Suppressor macrophage treated with lipopolysaccharide for 1 hour (primary cell): Measurements from ENCODE around the gene PPA2.

Source experiments
- DNase-seq, 3 donors: peaks; one replicate each; pipeline ENCODE4 v3.0.0-alpha.2; 2020 to 2022

The PPA2 gene

DNA sequence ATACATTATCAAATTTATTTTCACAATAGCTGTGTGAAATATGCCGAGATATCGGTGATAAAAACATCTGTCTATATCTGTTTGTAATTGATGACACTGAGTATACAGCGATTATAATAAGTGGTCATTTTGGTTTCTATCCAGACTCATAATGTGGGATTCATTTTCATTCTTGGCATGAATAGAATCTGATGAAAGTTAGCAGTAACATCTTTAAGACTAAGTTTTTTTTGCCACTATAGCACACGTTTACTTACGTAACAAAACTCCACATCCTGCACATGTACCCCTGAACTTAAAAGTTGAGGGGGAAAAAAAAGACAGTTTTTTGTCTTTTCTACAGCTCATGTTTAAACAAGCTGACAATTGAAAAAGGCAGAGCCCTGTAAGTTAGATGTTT is 86.4 kb downstream of the PPA2 start:
- no peak for DNase-seq

DNA sequence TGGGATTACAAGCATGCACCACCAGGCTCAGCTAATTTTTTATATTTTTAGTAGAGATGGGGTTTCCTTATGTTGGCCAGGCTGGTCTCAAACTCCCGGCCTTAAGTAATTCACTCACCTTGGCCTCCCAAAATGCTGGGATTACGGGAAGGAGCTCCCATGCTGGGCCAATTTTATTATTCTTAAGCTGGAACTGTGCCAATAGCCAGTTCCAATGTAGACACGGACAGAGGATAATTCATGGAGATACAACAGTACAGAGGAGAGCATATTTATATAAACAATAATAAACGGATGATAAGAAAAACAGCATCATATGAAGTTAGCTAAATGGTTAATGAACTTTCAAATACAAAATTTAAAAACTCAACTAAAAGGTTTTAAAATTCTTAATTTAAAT is 87.8 kb downstream of the PPA2 start:
- DNase-seq, result no peak

DNA sequence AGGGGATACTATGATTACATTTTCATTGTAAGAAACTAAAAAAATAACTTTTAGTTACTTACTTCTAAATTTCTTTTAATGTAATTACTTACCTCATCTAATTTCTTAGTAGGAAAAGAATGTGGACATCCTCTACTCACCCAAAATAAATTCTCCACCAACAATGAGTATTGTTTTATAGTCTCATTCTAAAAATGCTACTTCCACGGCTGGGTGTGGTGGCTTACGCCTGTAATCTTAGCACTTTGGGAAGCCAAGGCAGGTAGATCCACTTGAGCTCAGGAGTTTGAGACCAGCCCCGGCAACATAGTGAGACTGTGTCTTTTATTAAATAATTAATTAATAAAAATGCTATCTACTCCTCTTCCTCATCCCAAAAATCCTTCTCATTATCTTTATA is 99.8 kb downstream of the PPA2 start:
- DNase-seq, result no peak

DNA sequence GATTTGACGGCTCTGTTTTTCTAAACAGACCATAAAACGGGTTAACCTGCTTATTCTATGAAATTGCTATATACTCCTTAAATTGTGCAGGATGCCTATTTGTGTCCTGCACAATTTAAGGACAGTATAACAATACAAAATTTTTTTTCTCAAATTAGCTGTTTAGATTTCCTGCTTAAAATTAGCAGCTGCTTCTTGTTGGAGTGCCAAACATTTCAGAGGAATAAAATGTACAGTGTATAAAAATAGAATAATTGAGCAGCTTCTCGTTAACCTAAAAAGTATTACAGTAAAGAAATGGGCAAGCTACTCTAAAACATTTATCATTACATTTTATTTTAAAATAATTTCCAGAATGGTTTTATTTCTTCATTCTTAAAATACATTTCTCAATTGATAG is 100.5 kb downstream of the PPA2 start:
- DNase-seq, result no peak

DNA sequence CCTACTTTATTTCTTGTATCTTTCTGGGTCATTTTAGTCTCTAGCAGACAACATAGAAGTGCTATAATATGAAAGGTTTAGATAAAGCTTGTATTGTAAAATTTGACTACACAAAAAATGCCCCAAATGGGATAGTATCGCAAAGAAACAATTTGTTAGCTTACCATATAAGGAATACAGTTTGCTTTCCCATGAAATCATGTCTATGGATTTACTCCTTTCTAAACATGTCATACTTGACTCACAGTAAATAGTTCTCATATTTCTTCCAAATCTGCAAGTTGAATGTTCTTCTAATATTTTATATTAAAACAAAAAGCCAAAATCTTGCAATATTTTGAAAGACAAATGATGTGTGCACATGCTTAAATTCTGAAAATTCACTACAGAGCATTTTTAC is 103.9 kb downstream of the PPA2 start:
- no peak for DNase-seq

DNA sequence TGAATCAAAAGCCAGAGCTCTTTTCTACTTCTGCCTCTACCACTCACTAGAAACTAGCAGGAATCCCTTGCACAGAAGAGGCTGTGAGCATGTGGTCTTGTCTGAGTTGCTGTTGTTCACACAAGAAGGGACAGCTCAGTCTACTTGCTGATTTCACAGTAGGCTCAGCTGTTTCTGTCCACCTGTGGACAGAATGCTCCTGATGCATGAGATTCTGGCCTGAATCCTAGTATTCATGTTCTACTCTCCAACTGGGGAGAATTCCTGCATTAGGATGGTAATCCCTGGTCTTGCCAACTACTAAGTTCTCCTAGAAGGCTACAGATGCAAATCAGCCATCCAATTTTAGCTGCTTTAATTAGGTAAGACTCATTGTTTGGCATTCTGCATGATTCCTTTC is 112.8 kb downstream of the PPA2 start:
- DNase-seq, result no peak

DNA sequence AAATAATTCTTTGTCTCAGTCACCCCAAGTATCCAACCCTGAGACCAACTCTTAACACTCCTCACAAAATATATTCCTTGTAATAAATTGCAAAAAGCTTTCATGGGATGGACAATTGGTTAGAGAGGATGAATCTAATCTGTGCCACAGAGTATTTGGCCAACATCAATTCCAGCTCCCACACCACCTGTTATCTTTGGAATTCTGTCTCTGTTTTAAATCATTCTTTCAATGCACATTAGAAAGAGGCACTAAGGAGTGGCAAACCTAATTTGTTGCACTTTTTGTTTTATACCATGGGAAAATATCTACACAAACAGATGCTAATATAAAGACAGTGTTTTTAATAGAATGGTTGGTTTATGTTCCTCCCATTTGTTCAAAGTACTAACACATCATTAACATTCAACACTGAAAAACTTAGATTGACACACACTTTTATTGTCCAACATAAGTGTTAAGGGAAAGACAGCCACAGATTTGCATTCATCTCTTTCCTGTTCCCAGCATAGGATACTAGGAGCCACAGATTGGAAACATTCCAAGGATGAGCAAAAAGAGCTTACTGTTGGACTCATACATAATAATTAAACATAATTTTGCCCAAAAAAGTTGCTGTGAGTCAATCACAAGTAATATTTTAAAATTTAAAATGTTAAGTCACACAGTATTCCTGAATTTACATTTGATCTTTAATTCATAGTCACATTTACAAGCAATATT is 116.4 kb downstream of the PPA2 start:
- DNase-seq, result no peak

DNA sequence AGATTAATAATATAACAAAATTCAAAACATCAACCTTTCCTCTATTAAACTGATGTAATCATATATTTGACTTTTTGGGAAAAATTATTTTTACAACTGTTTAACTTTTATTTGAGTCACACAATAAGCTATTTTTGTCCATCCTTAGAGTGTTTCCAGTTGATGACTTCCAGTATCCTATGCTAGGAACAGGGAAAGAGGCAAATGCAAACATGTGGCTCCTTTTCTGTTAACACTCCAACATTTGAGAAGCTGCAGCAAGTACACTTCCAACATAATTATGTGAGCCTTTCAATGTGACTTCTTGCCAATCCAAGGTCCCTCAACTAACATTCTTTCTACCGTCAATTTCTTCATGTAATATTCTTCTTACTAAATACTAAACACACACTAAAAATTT is 117.7 kb downstream of the PPA2 start:
- no peak for DNase-seq

DNA sequence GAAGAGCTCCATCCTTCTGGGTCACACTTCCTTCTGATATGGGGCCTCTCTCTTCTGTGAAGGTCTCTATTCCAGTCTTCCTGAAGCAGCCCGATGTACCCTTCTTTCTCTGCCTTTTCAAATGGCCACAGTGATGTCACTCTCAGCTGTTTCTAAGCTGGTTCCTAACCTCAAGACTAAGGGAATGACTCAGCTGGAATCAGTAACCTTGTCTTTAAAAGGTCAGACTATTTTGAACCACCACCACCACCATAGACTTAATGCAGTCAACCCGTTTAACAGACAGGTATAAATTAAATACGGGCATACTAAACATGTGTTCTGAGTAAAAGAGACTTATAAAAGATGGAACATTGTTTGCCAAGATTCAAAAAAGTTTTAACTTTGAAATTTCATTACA is 121.0 kb downstream of the PPA2 start:
- DNase-seq, result peak; percentile 53 to 67 (median 62)

DNA sequence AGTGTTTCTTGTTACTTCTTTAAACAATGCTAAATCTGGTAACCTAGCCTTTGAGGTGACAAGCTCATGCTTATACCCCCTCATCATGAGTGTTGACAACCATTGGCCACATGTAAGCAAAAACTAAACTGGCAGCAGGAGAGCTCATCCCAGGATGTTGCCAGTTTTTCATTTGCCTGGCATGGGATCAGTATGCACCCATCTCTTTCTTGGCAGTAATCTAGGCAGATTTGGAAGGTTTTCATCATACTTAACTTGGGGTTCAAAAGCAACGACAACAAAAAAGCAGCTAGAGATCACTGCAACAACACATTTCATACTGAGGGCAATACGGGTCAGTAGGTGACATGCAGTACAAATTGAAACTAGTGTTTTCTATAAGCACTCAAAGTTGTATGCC is 122.0 kb downstream of the PPA2 start:
- no peak for DNase-seq

DNA sequence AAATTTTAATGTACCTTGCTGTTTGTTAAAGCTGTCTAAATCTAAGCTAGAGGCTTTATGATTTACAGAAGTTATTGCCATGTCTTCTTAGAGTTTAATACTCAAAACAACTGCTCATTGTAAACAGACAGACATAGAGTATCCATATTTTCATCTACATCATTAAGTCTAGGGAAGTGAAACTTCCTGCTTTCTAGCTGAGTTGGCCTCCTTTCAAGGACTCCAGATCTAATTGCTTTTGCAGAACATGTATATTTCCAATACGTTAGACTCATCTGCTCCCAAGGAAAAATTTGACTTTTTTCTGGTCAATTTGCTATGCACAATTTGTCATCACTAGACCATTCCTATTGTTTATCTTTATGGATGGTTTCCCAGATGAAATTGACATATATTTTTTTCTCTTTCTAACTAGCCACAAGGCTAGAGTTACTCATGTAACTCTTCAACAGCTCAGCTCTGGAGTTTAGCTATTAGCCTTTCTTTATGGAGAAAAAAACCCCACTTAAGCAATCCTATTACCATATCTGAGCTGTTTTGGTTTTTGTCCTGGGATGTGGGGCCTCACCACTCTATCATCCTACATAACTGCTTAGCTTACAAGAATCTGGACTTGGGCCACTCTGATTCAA is 122.9 kb downstream of the PPA2 start:
- DNase-seq, result peak; percentile 39 to 55 (median 55)

DNA sequence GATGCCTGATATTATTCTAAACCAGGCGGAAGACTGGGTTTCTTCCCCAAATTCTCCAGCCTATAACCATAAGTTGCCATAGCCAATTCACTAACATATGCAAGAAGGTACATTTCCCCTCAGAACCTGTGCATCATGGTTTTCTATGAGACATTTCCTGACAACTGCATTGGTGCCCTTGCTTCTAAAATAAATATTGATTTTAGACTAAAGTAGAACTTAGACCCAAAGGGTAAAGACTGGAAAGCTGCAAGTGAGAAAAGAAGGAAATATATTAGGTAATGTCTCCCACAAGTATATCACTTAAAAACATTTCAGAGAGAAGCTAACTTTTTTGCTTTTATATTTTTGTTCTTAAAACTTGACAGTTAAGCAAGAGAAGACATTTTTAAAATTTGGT is 125.1 kb downstream of the PPA2 start:
- DNase-seq, result no peak

DNA sequence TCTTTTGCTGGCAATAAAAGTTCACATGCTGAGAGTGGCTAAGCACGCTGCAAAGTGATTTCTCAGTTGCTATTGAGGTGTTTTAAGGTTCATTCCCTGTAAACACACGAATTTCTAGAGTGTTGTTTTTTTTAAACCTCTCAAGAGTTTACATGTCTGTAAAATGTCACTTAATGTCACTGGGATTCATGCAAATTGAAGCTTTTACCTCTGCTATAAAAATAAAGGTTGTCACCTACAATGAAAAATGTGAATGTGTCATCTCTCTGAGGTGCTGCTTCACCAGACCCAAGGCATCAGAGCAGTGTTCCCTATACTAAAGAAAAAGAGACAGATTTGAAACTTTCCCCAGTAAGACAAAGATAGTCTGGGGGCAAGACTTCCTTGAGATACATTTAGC is 127.0 kb downstream of the PPA2 start:
- DNase-seq, result no peak

DNA sequence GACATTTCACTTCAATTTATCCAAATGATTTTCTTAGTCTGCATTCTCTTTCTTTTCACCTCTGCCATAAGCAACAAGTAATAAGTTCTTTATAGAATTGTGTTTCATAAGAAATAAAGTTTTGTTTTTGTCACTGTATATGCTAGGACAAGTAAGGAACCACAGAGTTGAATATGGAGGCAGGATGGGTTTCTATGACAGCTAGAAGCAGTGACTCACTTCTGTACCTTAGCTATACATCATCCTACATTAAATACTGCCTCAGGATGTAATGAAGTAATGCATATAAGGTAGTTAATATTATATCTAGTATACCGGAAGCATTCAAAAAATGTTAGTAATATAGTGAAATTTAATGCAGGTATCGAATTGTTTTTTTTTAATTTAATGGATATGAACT is 128.0 kb downstream of the PPA2 start:
- no peak for DNase-seq

DNA sequence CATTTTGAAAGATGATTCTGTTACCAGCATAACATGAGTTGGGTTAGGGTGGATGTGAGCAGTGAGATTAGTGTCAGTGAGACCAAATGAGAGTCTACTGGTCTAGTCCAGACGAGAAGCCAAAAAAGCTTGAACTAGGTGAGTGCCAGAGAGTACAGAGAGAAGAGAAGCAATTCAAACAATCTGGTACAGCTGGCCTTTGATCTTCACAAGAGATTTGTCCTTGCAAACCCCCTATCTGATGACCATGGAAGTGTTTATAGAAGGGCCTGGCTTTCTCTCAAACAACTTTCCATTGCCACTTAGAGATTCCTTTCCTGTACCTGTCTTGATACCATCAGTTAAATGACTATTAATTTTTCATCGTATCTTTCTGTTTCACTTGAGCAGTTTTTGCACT is 128.5 kb downstream of the PPA2 start:
- no peak for DNase-seq

DNA sequence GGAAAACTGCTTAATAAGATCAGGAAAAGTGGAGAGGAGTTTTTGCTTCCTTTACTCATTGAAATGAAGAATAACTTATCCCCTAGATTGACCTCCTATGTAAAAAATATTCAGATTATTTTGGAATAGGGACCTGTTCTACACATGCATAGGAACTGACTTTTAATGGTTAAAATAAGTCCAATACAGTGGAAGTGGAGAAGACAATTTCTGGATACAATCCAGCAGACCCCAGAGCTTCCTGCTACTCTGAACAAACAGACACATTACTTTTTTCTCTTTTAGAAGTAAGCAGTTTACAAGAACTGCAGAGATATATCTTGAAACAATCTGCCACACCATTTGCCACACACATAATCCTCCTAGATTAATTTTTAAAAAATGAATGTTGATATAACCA is 129.7 kb downstream of the PPA2 start:
- no peak for DNase-seq

DNA sequence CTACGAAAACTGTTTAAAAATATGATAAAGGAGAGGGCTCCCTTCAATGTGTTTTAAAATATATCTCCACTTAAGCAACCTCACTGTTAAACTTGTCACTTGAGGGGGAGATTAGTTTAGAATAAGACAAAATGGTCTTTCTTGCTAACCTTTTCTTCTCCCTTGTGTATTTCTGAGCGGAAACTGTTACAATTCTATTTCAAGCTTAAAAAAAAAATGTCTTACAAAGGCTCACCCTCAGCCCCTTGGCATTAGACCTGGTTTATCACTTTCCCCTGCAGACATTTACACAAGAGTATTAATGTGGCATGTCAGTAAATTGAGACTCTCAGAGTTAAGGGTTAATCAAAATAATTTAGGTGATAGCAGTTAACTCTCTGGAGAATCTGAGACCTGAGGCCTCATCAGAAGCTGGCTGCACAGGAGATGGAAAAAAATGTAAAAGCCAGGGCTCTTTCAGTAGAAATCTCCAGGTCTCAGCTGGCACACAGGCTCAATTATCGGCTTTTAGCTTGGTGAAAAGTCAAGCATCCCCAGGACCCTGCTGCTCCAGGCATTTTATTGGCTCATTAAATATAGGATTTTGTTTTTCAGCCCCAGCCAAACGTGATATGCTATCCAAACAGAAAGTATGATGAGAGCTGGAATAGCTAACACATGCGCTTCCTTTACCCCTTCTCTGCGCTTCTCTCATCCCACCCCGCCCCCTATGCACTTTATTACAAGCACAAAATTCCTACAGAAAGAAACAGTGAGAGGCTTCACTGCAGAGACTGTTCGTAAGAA is 130.5 kb downstream of the PPA2 start:
- DNase-seq, result no peak

DNA sequence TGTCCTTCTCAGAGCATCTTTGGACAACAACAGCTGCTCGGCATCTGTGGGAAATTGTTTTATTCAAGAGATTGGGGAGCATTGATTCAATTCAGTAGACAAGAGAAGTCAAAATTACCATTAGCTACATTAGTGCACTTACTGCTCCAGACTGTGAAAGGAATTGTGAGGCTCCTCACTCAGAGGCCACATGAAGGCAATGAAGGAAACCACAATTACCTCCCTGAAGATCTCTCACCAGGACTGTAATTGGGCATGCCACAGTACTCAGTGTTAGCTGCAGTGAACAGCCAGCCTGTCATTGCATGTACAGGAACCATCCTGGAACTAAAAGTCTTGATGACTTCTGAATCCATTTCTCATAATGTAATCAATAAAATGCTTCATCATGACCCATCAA is 144.8 kb downstream of the PPA2 start:
- DNase-seq, result no peak

DNA sequence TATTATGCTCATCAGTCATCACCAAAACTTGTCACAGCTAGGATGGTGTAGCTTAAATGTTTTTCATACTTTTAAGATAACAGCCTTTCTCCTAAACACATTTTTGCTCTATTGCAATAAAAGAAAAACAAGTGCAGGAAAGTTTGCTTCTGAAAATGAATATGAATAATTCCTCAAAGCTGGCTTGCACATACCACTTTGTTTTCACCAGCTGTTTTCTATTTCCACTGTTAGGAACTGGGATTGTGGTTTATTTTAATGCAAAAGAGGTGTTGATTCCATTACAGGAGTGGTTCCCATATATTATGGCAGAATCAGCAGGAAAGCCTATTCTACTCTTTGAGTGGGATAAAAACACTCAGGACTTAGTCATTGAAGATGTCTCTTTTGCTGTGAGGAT is 145.9 kb downstream of the PPA2 start:
- DNase-seq, result no peak

DNA sequence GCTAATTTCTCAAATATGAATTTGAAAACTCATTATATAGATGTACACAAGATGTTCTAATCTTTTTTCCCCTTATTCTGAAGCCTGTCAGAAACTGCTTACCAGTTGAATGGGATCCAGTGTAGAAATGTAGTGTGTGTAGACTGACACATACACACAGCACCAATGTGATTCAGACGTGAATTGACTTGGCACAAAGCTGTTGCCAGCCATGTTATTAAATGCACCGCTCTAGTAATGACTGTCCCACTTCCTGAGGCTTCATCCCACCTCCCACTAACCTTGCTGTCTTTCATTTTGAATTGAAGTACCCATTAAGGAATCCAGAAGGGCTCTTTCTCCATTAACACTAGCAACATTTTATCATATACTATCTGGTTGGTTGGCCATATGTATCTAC is 146.6 kb downstream of the PPA2 start:
- no peak for DNase-seq
